ENCODE measurements around the gene CCDC39.

GRCh38 chr3:180600473-180600872 is 78.8 kb downstream of the CCDC39 start:
- TF ChIP-seq EZH2 (IDR thresholded peaks at IDR 0.05; ENCODE audit: insufficient read depth, low read length) = no peak
- no peak for TF ChIP-seq CTCF (IDR thresholded peaks at IDR 0.05; ENCODE audit: insufficient read depth, low read depth, low read length)

Measured in astrocyte (in vitro differentiated cells and primary cell).